ENCODE data around the gene BTRC.
"Not testable (repeated sequence)": the region's sequence is repeated elsewhere in the genome, so short reads cannot be mapped to it uniquely, and the experiment has no call there.

The BTRC gene

DNA sequence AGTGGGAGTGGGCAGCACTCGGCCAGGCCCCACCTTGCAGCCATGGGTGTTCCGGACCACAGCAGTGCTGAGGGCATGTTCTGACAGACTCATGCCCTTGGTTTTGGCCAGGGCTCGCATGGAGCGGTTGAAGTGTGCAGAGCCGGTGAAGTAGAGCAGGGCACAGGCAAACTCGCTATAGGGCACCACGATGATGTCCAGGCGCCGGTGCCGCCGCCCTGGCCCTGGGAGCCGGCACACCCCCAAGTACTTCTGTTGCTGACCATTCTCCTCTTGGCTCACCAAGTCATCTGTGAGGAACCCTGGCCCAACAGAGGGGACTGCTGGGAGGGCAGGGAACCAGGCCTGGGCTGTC, 225.5 kb downstream of the BTRC start:
- Mint-ChIP-seq H3K4me1 (peaks cover 7% of the 10 kb centered on the region), H3K4me3 (no peak overlapping the region), H3K36me3 (ENCODE audit: low read depth) (peaks cover 34% of the 10 kb centered on the region), H3K9me3 (no peaks in the 10 kb centered on the region), H3K27me3 (ENCODE audit: low read depth, poor library complexity) (no peaks in the 10 kb centered on the region), H3K27ac (no peak overlapping the region)
- TF ChIP-seq CTCF (IDR thresholded peaks at IDR 0.05) = no peak
- DNase-seq = no peak

DNA sequence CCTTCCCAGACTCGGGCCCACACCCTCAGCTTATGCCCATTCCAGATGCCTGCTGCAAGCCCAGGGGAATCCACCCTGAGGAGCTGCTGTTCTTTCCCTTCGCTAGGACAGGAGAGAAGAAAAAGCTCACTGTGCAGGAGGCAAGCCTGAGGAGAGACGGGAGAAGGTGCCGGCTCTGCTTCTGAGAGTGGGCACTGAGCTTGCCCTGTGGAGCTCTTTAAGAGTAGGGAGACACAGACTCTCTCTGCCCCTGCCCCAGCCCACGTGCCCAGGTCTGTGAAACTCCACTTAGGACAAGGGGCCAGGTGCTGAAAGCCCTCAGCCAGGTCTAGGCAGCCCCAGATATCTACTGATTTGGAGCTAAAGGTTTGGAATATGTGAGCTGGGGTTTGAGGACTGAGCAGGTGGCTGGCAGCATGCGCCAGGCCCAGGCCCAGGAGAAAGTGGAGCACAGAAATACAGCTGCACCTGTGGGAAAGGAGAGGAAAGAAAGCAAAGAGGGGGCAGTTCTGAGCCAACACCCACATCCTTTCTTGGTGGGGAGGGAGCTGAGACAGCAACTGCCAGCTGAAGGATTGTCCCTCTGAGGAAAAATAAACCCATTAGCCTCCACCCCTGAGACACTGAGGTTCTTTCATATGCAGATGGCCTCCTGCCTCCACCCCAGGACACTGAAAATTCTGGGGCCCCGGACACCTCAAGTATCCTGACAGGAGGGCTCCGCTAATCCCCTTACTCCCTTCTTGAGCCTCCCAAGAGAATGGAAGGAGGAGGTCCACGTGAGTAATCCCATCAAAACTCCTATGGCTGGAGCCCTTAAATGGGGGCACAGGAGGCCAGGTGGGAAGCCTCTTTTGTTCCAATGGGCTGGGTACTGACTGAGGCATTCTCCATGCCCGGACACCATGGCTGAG, 226.8 kb downstream of the BTRC start:
- Mint-ChIP-seq H3K36me3 (ENCODE audit: low read depth) (peaks cover 41% of the 10 kb centered on the region), H3K4me1 (peaks cover 4% of the 10 kb centered on the region), H3K4me3 (no peak overlapping the region), H3K9me3 (no peaks in the 10 kb centered on the region), H3K27ac (no peak overlapping the region), H3K27me3 (ENCODE audit: low read depth, poor library complexity) (peaks cover 3% of the 10 kb centered on the region)
- no peak for DNase-seq
- TF ChIP-seq CTCF (IDR thresholded peaks at IDR 0.05) = no peak

DNA sequence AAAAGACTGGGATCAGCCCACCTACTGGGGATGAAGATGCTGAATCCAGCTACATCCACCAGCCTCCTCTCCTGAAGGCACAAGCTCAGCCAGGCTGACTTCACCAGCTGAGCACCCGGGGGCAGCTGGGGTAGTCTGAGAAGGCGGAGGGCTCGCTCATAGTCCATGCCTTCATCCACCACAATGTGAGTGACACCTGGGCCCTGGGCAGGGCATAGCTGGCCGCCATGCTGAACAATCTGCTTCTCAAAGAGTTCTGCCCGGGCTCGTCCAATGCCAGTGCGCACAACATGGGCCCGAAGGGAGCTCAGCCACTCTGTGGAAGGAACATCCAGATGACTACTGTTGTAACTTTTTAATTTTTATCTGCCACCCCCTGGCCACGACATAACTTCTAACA, 231.9 kb downstream of the BTRC start:
- peaks cover 19% of the 10 kb centered on the region for H3K36me3 Mint-ChIP-seq (ENCODE audit: low read depth)
- TF ChIP-seq CTCF (IDR thresholded peaks at IDR 0.05) = no peak
- no peak for DNase-seq
- H3K4me1 Mint-ChIP-seq = peaks cover 42% of the 10 kb centered on the region
- H3K27ac Mint-ChIP-seq = peak overlapping the region; percentile 47
- peaks cover 3% of the 10 kb centered on the region for H3K27me3 Mint-ChIP-seq (ENCODE audit: low read depth, poor library complexity)
- H3K9me3 Mint-ChIP-seq = no peaks in the 10 kb centered on the region
- peak overlapping the region; percentile 96 for H3K4me3 Mint-ChIP-seq

DNA sequence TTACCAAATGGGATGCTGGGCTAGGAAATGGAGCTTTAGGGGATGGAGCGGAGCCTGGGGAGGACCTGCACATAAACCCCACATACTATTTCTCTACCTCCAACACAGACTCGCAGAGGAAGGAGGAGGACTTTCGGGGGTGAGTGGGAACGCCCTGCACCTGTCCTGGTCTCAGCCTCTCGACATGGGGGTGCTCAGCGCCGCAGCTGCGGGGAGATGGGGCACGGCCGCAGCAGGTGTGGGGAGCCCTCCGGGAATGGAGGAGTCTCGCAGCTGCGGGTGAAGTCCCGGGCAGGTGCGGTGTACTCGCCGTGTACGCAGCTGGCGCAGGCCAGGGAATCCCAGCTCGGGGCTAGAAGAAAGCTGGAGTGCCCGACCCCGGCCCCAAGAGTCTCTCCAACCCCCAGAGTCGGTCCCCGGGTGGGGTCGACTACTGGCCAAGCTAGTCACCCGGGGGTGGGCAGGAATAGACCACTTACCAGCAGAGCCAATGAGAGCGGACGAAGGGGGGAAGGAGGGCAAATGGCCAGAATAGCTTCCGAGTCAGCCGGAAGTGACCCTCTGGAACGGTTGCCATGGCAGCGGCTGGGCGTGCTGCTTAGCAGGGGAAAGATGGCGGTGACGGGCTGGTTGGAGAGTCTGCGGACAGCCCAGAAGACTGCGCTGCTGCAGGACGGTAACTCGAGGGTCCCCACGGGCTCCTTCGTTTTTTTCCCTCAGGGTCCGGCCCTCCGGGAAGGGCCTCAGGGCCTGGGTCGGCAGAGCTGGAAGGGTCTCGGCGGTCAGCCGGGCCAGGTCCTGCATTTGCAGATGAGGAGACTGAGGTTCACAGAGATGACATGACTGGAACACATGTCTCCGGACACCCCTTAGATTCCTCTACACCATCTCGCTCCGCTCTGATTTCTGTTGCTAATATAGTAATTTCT, 234.0 kb downstream of the BTRC start, which contains the start of the genes DPCD and POLL:
Gene DPCD (plus strand): TSS at position 597 of the 929 bp plus-strand sequence. CDS start 16 bp downstream, at position 613.
Gene POLL (minus strand): TSS at position 533 of the 929 bp plus-strand sequence. CDS start 897 bp downstream, outside the sequence.
- peak; percentile 97 for DNase-seq
- peaks cover 3% of the 10 kb centered on the region for H3K27me3 Mint-ChIP-seq (ENCODE audit: low read depth, poor library complexity)
- H3K9me3 Mint-ChIP-seq = no peaks in the 10 kb centered on the region
- peak within 1 kb of the TSS; percentile 42 for H3K27ac Mint-ChIP-seq
- no peak for TF ChIP-seq CTCF (IDR thresholded peaks at IDR 0.05)
- peaks cover 45% of the 10 kb centered on the region for H3K4me1 Mint-ChIP-seq
- peak within 1 kb of the TSS; percentile 96 for H3K4me3 Mint-ChIP-seq
- peaks cover 15% of the 10 kb centered on the region for H3K36me3 Mint-ChIP-seq (ENCODE audit: low read depth)

DNA sequence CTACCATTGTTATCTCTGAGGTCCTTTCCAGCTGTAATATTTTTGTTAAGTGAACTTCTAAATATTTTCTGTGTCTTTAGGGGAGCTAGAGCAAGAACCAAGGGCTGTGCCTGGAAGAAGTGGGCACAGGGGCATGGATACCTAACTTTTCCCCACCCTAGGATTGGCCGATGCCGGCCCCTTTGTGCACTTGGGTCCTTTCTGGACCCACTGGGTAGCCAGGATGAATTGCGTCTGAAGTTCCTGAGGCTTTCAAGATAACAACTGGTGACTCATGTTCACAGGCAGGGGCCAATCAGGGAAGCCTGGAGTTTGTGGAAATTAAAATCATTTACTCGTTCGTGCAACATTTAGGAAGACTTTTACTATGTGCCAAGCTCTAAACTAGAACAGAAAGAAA, 234.9 kb downstream of the BTRC start:
- Mint-ChIP-seq H3K36me3 (ENCODE audit: low read depth) (peaks cover 13% of the 10 kb centered on the region), H3K4me1 (peaks cover 45% of the 10 kb centered on the region), H3K4me3 (peak overlapping the region; percentile 96), H3K27ac (peak overlapping the region; percentile 2), H3K9me3 (no peaks in the 10 kb centered on the region), H3K27me3 (ENCODE audit: low read depth, poor library complexity) (peaks cover 3% of the 10 kb centered on the region)
- TF ChIP-seq CTCF (IDR thresholded peaks at IDR 0.05) = no peak
- no peak for DNase-seq

DNA sequence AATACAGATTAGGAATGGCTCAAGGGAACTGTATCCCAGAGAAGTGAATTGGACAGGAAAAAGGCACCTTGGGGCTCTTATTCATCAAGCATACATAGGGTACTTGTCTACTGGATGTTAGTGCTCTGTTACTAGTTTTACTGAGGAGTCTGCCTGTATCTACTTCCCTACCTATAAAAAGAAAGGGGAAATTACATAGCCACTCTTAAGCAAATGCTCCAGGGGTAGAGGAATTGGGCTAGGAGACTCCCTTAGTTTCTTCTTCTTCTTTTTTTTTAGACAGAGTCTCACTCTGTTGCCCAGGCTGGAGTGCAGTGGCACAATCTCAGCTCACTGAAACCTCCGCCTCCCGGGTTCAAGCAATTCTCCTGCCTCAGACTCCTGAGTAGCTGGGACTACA, 239.4 kb downstream of the BTRC start:
- H3K27ac Mint-ChIP-seq; H3K9me3 Mint-ChIP-seq; H3K4me3 Mint-ChIP-seq; H3K36me3 Mint-ChIP-seq (ENCODE audit: low read depth); DNase-seq; H3K27me3 Mint-ChIP-seq (ENCODE audit: low read depth, poor library complexity): not testable (repeated sequence)
- H3K4me1 Mint-ChIP-seq = peaks cover 30% of the 10 kb centered on the region
